Fibroblast of lung (primary cell): Measurements from ENCODE around the gene ETS1. TPM values are rescaled to one million over a fixed set of nuclear protein-coding genes. Genes with fewer than 3 reads are reported as not detected.

Experiments used
- DNase-seq, 2 donors: peaks; one replicate each; pipeline versions ENCODE4 v3.0.0 to v3.0.0-alpha.2; 2010; ENCODE audit warnings: low read depth in 2 of 2
- H2AFZ ChIP-seq: 2 replicates; pipeline ENCODE4 v1.5.1; 2012; ENCODE audit warnings: low read length, control low read depth, inconsistent platforms
- H3K27ac ChIP-seq: 2 replicates; pipeline ENCODE4 v1.5.1; 2011; ENCODE audit warnings: low read length, control low read depth; ENCODE audit not compliant: insufficient read depth
- H3K27me3 ChIP-seq: 2 replicates; pipeline ENCODE4 v1.5.1; 2011; ENCODE audit warnings: mild to moderate bottlenecking, low read length; ENCODE audit not compliant: control insufficient read depth, insufficient read depth
- H3K36me3 ChIP-seq: 2 replicates; pipeline ENCODE4 v1.5.1; 2011; ENCODE audit warnings: low read length; ENCODE audit not compliant: control insufficient read depth, insufficient read depth
- H3K4me1 ChIP-seq: 2 replicates; pipeline ENCODE4 v1.5.1; 2011; ENCODE audit warnings: low read length; ENCODE audit not compliant: control insufficient read depth, insufficient read depth; ENCODE audit errors: extremely low read depth
- H3K4me2 ChIP-seq: 2 replicates; pipeline ENCODE4 v1.5.1; 2011; ENCODE audit warnings: low read length, control low read depth; ENCODE audit not compliant: insufficient read depth; ENCODE audit errors: extremely low read depth
- H3K4me3 ChIP-seq, 4 experiments: fragments of 200-600 bp in 1 of 4; sonication (generic) in 1 of 4; replicated peaks in 1 of 4; 2 replicates each; pipeline ENCODE4 v1.5.1; 2011 to 2016; ENCODE audit warnings: low read length in 4 of 4, low read depth in 3 of 4, mild to moderate bottlenecking in 3 of 4, control low read depth in 2 of 4, inconsistent platforms in 1 of 4, mixed read lengths in 1 of 4; ENCODE audit not compliant: insufficient read depth in 1 of 4; ENCODE audit errors: control extremely low read depth in 1 of 4
- H3K79me2 ChIP-seq: 2 replicates; pipeline ENCODE4 v1.5.1; 2012; ENCODE audit warnings: mild to moderate bottlenecking, low read length, inconsistent platforms; ENCODE audit not compliant: control insufficient read depth, insufficient read depth
- H3K9ac ChIP-seq: 2 replicates; pipeline ENCODE4 v1.5.1; 2011; ENCODE audit warnings: mild to moderate bottlenecking, low read length, control low read depth; ENCODE audit not compliant: insufficient read depth
- H3K9me3 ChIP-seq: 2 replicates; pipeline ENCODE4 v1.5.1; 2012; ENCODE audit warnings: low read depth, low read length; ENCODE audit not compliant: control insufficient read depth, insufficient read depth
- H4K20me1 ChIP-seq: 2 replicates; pipeline ENCODE4 v1.5.1; 2011; ENCODE audit warnings: low read length; ENCODE audit not compliant: control insufficient read depth, insufficient read depth; ENCODE audit errors: extremely low read depth
- EZH2 ChIP-seq: IDR thresholded peaks from 2 replicates; pipeline ENCODE4 v1.5.1; 2012; ENCODE audit warnings: low read length, control low read depth, mild to moderate bottlenecking; ENCODE audit errors: missing control alignments
- polyA plus RNA-seq, 2 donors: library from polyadenylated mRNA; depleted of rRNA in 1 of 2; stranded (reverse) in 1 of 2; unstranded in 1 of 2; fragments of >200 nt; gene quantifications; 2 replicates each; pipeline ENCODE4 v1.2.1, GENCODE V29; 2011 to 2012; ENCODE audit warnings: missing spikeins in 1 of 2
- total RNA-seq: library from RNA; depleted of rRNA; stranded (reverse); fragments of >200 nt; gene quantifications from 2 replicates; pipeline ENCODE4 v1.2.1, GENCODE V29; 2014
- TF ChIP-seq, protein P1 (sequence below), 2 donors: IDR thresholded peaks in 1 of 2; conservative IDR thresholded peaks in 1 of 2; 1 replicate in 1 of 2; 2 replicates in 1 of 2; pipeline ENCODE4 v1.5.1; 2011 to 2012; ENCODE audit warnings: low read length in 2 of 2, control low read depth in 1 of 2, inconsistent platforms in 1 of 2, low read depth in 1 of 2, mild to moderate bottlenecking in 1 of 2

The ETS1 gene
- total and polyA plus RNA-seq, 2 donors (not counting 1 experiment from before 2014, with no cell fraction given), result 51.5 to 51.7 TPM

DNA sequence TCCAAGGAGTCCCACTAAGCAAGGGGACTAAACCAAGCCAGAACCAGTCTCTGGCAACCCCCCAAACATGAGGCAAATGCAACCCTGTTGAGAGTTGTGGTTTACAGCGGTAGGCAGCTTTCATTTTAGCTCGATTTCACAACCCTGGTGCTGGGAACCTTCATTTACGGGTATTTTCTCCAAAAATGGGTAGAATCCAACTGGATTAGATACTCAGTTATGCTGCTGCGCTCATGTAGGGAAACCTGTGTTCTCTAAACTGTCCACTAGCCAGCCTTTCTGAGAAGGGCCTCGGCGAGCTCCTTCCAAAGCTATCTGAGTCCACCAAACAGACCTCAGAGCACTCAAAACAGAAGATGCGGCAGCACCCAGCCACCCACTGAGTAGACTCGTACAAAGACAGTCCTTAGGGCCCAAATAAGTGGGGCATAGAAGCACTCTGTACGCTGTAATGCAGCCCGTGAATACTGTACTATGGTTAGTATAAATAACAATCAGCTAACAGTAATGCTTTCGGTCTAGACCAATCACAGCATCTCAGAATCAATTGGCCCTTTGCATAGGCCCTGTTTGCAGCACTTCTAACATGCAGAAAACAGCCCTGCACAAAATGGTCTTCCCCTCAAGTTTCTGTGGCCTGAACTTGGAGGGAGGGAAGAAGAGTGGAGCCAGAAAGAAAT is 104.7 kb downstream of the ETS1 start:
- H3K9me3 ChIP-seq, result no peaks in the 10 kb centered on the region
- H3K4me2 ChIP-seq, result peak overlapping the region; percentile 67
- peaks cover 22% of the 10 kb centered on the region for H3K36me3 ChIP-seq
- no peaks in the 10 kb centered on the region for H3K27me3 ChIP-seq
- peak overlapping the region in 2 of 4 experiments; percentile 5 to 23 for H3K4me3 ChIP-seq
- no peak for TF ChIP-seq EZH2
- TF ChIP-seq, protein P1, sequence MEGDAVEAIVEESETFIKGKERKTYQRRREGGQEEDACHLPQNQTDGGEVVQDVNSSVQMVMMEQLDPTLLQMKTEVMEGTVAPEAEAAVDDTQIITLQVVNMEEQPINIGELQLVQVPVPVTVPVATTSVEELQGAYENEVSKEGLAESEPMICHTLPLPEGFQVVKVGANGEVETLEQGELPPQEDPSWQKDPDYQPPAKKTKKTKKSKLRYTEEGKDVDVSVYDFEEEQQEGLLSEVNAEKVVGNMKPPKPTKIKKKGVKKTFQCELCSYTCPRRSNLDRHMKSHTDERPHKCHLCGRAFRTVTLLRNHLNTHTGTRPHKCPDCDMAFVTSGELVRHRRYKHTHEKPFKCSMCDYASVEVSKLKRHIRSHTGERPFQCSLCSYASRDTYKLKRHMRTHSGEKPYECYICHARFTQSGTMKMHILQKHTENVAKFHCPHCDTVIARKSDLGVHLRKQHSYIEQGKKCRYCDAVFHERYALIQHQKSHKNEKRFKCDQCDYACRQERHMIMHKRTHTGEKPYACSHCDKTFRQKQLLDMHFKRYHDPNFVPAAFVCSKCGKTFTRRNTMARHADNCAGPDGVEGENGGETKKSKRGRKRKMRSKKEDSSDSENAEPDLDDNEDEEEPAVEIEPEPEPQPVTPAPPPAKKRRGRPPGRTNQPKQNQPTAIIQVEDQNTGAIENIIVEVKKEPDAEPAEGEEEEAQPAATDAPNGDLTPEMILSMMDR (conservative IDR thresholded peaks at IDR 0.05 in 1 of 2, IDR thresholded peaks at IDR 0.05 in 1 of 2; ENCODE audit: low read depth in 1 of 2, low read length in 2 of 2), result no peak
- no peaks in the 10 kb centered on the region for H4K20me1 ChIP-seq
- no peak overlapping the region for H3K9ac ChIP-seq
- peak; percentile 74 to 80 for DNase-seq
- H3K27ac ChIP-seq, result peak overlapping the region; percentile 81
- H3K4me1 ChIP-seq, result peaks cover 32% of the 10 kb centered on the region
- peaks cover 71% of the 10 kb centered on the region for H3K79me2 ChIP-seq
- H2AFZ ChIP-seq, result no peak overlapping the region

DNA sequence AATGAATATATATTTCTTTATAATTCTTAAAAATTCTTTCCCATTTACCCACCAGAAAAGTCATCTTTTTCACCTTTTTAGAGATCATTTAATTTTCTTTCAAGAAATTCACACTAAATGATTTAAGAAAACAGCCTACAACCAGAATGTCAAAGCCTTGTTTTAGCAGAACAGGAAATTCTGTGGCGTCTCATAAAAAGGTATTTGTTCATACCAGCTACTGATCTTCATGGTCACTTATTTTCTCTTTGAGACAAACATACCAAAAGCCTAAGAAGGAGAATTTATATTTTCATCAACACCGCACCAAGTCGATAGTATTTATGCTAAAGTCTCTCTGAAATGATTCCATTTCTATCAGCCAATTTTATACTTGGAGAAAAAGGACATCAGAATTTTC is 105.3 kb downstream of the ETS1 start:
- Histone ChIP-seq H3K4me3 (peak overlapping the region in 1 of 4 experiments; percentile 15), H2AFZ (no peak overlapping the region), H3K4me1 (peaks cover 32% of the 10 kb centered on the region), H3K27me3 (no peaks in the 10 kb centered on the region), H3K9me3 (no peaks in the 10 kb centered on the region), H3K27ac (peak overlapping the region; percentile 81), H3K4me2 (peak overlapping the region; percentile 67), H3K9ac (no peak overlapping the region), H3K36me3 (peaks cover 22% of the 10 kb centered on the region), H4K20me1 (no peaks in the 10 kb centered on the region), H3K79me2 (peaks cover 71% of the 10 kb centered on the region)
- DNase-seq, result no peak
- TF ChIP-seq, protein P1 (conservative IDR thresholded peaks at IDR 0.05 in 1 of 2, IDR thresholded peaks at IDR 0.05 in 1 of 2; ENCODE audit: low read depth in 1 of 2, low read length in 2 of 2), result no peak
- TF ChIP-seq EZH2, result no peak

DNA sequence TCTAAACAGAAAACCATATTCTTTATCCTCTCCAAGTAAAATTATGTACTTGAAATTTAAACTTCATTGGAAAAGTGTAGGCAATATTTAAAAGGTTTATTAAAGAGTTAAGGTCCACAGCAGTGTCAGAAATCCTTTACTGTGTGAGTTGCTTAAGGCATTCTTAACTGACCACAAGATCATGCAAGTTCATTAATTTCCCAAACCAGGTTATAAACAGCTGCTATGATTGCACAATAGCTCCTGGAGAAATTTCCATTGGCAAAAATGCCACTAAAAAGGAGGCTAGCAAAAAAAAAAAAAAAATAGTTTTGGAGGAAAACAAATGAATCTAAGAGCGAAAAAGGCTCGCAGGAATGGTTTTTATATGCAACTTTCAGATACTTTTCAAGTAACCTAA is 106.2 kb downstream of the ETS1 start:
- TF ChIP-seq, protein P1 (conservative IDR thresholded peaks at IDR 0.05 in 1 of 2, IDR thresholded peaks at IDR 0.05 in 1 of 2; ENCODE audit: low read depth in 1 of 2, low read length in 2 of 2), result no peak
- no peak for TF ChIP-seq EZH2
- Histone ChIP-seq H3K9ac (no peak overlapping the region), H3K4me2 (peak overlapping the region; percentile 48), H3K9me3 (no peaks in the 10 kb centered on the region), H3K4me1 (peaks cover 32% of the 10 kb centered on the region), H2AFZ (no peak overlapping the region), H3K27ac (peak overlapping the region; percentile 81), H3K4me3 (no peak overlapping the region), H3K79me2 (peaks cover 71% of the 10 kb centered on the region), H3K27me3 (no peaks in the 10 kb centered on the region), H3K36me3 (peaks cover 20% of the 10 kb centered on the region), H4K20me1 (no peaks in the 10 kb centered on the region)
- DNase-seq, result peak; percentile 93 to 97
